ENCODE measurements around the gene NDST3. TPM values are rescaled to one million over a fixed set of nuclear protein-coding genes. Genes with fewer than 3 reads are reported as not detected.

The NDST3 gene
- total RNA-seq, 1 donor from 2014 or later: 1.5 TPM

DNA sequence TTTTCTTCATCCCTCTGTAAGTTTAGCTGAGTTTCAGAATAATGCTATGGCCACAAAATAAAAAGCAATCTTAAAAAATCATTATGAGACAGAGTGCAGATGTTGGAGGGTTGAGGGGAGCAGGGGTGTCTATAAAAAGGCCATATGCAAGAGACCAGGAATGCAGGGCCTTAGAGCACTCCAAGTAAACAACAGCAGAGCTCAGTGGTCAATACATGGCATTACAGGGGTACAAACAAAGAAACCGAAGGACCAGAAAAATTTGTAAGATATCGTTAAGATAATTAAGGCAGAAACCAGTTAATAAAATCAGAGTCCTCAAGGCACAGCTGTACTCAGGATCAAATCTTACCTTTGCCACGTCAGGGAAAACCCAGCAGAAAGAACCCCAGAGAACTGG, 28.4 kb upstream of the NDST3 start:
- Mint-ChIP-seq H3K36me3 (no peaks in the 10 kb centered on the region), H3K27me3 (no peaks in the 10 kb centered on the region), H3K4me3 (no peak overlapping the region), H3K9me3 (no peaks in the 10 kb centered on the region), H3K4me1 (ENCODE audit: unreplicated experiment) (no peaks in the 10 kb centered on the region), H3K27ac (no peak overlapping the region)
- no peak for DNase-seq (ENCODE audit: extremely low spot score, unreplicated experiment)
- TF ChIP-seq, protein P1, sequence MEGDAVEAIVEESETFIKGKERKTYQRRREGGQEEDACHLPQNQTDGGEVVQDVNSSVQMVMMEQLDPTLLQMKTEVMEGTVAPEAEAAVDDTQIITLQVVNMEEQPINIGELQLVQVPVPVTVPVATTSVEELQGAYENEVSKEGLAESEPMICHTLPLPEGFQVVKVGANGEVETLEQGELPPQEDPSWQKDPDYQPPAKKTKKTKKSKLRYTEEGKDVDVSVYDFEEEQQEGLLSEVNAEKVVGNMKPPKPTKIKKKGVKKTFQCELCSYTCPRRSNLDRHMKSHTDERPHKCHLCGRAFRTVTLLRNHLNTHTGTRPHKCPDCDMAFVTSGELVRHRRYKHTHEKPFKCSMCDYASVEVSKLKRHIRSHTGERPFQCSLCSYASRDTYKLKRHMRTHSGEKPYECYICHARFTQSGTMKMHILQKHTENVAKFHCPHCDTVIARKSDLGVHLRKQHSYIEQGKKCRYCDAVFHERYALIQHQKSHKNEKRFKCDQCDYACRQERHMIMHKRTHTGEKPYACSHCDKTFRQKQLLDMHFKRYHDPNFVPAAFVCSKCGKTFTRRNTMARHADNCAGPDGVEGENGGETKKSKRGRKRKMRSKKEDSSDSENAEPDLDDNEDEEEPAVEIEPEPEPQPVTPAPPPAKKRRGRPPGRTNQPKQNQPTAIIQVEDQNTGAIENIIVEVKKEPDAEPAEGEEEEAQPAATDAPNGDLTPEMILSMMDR (conservative IDR thresholded peaks at IDR 0.05): peak; percentile 55

DNA sequence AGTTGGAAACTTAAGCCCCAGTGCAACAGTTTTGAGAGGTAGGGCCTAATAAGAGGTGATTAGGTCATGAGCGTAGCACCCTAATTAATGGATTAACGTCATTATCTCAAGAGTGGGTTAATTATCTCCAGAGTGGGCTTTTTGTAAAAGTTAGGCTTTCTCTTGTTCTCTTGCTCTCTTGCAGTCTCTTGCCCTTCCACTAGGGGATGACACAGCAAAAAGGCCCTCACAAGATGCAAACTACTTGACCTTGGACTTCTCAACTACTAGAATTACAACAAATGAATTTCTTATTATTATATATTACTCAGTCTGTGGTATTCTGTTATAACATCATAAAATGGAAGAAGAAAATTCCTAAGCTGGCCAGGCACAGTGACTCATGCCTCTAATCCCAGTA, 22.1 kb upstream of the NDST3 start:
- no peak overlapping the region for H3K4me3 Mint-ChIP-seq
- TF ChIP-seq, protein P1 (conservative IDR thresholded peaks at IDR 0.05): peak; percentile 55
- no peaks in the 10 kb centered on the region for H3K36me3 Mint-ChIP-seq
- no peak for DNase-seq (ENCODE audit: extremely low spot score, unreplicated experiment)
- no peaks in the 10 kb centered on the region for H3K27me3 Mint-ChIP-seq
- no peaks in the 10 kb centered on the region for H3K4me1 Mint-ChIP-seq (ENCODE audit: unreplicated experiment)
- H3K9me3 Mint-ChIP-seq: no peaks in the 10 kb centered on the region
- H3K27ac Mint-ChIP-seq: no peak overlapping the region

DNA sequence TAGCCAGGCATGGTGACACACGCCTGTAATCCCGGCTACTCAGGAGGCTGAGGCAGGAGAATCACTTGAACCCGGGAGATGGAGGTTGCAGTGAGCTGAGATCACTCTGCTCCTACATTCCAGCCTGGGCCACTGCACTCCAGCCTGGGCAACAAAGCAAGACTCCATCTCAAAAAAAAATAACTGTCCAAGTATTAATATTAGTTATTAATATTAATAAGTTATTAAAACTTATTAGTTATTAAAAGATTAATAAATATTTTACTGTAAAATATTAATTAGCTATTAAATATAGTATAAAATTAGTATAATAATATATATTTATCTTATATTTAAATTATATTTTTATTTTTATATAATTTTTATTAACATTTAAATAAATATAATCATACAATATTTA, 19.5 kb upstream of the NDST3 start:
- Mint-ChIP-seq H3K27ac (no peak overlapping the region), H3K27me3 (no peaks in the 10 kb centered on the region), H3K9me3 (no peaks in the 10 kb centered on the region), H3K4me3 (no peak overlapping the region), H3K4me1 (ENCODE audit: unreplicated experiment) (no peaks in the 10 kb centered on the region), H3K36me3 (no peaks in the 10 kb centered on the region)
- no peak for DNase-seq (ENCODE audit: extremely low spot score, unreplicated experiment)
- TF ChIP-seq, protein P1 (conservative IDR thresholded peaks at IDR 0.05): no peak

DNA sequence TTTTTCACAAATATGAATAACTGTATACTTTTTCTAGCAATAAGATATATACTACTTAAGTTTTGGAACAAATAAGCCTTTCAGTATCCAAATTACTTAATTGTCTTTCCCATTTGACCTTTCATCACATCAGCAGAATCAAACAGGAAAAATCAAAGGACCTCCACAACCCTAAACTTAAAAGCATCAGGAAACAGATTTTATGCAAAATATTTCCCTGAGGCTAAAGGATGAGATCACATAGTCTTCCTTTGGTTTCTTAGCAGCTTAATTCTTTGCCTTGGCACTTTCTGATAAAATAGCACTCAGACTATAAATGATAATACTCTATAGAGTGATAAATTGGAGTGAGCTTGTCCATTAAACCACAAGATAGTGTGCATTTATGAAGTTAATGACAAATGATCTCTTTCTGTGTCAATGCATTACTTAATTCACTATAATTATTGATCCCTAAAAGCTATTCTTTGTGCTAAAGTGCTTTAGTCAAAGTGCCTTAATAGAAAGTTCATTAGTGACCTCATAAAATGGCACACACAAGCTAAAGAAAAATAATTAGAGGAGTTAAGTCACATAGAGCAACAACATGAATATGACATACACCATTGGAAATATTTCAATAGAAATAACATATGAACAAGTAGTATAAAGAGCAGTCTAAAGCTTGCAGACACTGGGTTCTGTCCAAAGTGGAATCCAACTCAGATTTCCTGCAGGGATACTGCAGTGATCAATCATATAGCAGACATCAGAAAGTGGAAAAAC, 15.7 kb upstream of the NDST3 start:
- no peak overlapping the region for H3K27ac Mint-ChIP-seq
- TF ChIP-seq, protein P1 (conservative IDR thresholded peaks at IDR 0.05): no peak
- no peaks in the 10 kb centered on the region for H3K27me3 Mint-ChIP-seq
- no peak overlapping the region for H3K4me3 Mint-ChIP-seq
- H3K4me1 Mint-ChIP-seq (ENCODE audit: unreplicated experiment): no peaks in the 10 kb centered on the region
- H3K36me3 Mint-ChIP-seq: no peaks in the 10 kb centered on the region
- no peak for DNase-seq (ENCODE audit: extremely low spot score, unreplicated experiment)
- H3K9me3 Mint-ChIP-seq: no peaks in the 10 kb centered on the region

DNA sequence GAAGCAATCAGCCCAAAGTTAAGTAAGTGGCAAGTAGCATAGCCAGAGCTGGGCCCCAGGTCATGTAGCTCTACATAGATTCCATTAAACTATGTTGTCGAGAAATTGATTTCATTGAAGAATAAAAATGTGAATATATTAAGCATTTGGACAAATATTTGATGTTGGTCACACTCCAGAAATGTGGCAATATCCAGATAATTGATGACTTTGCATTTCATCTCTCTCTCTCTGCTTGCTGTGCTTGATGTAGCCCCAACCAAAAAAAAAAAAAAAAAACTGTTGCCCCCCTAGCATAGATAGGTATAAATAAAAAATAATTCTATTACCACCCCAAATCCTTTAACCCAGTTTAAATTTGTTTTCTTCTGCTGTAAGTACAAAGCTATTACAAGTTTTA, 7.5 kb upstream of the NDST3 start:
- Mint-ChIP-seq H3K4me1 (ENCODE audit: unreplicated experiment) (no peaks in the 10 kb centered on the region), H3K4me3 (no peak overlapping the region), H3K27ac (no peak overlapping the region), H3K36me3 (no peaks in the 10 kb centered on the region), H3K9me3 (no peaks in the 10 kb centered on the region), H3K27me3 (peaks cover 8% of the 10 kb centered on the region)
- TF ChIP-seq, protein P1 (conservative IDR thresholded peaks at IDR 0.05): no peak
- no peak for DNase-seq (ENCODE audit: extremely low spot score, unreplicated experiment)
